Measurements from ENCODE around the gene CCDC59. TPM values are rescaled to one million over a fixed set of nuclear protein-coding genes. Genes with fewer than 3 reads are reported as not detected.

Gene CCDC59
- total and polyA plus RNA-seq, 8 donors = 12.0 to 29.2 (median 16.6) TPM

DNA sequence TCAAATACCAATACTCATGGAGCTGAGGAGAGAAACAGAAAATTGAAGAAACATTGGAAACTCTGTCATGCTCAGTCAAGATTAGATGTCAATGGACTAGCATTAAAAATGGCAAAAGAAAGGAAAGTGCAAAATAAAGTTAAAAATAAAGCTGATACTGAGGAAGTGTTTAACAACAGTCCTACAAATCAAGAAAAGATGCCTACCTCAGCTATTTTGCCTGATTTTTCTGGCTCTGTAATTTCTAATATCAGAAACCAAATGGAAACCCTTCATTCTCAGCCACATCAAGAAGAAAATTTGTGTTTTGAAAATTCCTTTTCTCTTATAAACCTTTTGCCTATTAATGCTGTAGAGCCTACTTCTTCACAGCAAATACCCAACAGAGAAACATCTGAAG is 40.7 kb upstream of the CCDC59 start:
- H3K27ac ChIP-seq = no peak overlapping the region
- H3K9me3 ChIP-seq = no peaks in the 10 kb centered on the region
- H3K4me3 ChIP-seq = no peak overlapping the region
- no peak for FAIRE-seq
- no peak for ATAC-seq
- H3K4me1 ChIP-seq = no peaks in the 10 kb centered on the region
- H3K36me3 ChIP-seq = no peaks in the 10 kb centered on the region
- no peaks in the 10 kb centered on the region for H3K27me3 ChIP-seq
- intact Hi-C loops (cut with DNase I) = no loop called here
- TF ChIP-seq, protein P1, sequence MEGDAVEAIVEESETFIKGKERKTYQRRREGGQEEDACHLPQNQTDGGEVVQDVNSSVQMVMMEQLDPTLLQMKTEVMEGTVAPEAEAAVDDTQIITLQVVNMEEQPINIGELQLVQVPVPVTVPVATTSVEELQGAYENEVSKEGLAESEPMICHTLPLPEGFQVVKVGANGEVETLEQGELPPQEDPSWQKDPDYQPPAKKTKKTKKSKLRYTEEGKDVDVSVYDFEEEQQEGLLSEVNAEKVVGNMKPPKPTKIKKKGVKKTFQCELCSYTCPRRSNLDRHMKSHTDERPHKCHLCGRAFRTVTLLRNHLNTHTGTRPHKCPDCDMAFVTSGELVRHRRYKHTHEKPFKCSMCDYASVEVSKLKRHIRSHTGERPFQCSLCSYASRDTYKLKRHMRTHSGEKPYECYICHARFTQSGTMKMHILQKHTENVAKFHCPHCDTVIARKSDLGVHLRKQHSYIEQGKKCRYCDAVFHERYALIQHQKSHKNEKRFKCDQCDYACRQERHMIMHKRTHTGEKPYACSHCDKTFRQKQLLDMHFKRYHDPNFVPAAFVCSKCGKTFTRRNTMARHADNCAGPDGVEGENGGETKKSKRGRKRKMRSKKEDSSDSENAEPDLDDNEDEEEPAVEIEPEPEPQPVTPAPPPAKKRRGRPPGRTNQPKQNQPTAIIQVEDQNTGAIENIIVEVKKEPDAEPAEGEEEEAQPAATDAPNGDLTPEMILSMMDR (IDR thresholded peaks at IDR 0.05) = no peak
- no peak for DNase-seq

DNA sequence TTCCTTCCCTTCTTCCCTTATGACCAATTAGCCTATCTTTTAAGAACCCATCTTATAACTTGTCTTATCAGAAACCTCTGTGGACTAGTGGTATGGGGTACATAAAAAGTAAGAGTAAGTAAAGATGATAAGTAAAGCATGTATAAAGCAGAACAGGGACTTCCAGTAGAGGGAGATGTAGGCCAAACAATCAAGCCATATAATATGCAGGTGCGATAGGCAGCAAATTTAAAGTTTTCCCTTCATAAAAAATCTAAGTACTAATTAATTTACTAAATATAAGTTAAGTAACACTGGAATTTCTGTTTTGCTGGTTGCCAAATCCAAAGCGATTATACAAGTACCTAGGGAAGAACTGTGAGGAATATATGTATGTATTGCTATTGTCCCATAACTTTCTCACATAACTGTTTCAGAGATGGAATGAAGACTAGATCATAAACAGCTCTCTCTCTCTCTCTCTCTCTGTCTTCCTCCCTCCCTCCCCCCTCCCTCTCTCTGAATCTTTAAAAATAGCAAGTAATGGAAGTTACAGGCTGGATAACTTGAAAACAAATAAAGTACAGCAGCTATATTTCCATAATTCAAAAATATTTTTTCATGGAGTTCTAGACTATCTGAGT is 25.9 kb upstream of the CCDC59 start:
- H3K4me1 ChIP-seq = no peaks in the 10 kb centered on the region
- H3K27me3 ChIP-seq = no peaks in the 10 kb centered on the region
- no peak overlapping the region for H3K27ac ChIP-seq
- intact Hi-C loops (cut with DNase I) = no loop called here
- TF ChIP-seq, protein P1 (IDR thresholded peaks at IDR 0.05) = peak in 2 of 4 donors; percentile 18 to 21
- no peaks in the 10 kb centered on the region for H3K36me3 ChIP-seq
- 37 to 45% methylated on average over 2 of the region's 2 CpGs for WGBS, 2 donors
- no peaks in the 10 kb centered on the region for H3K9me3 ChIP-seq
- FAIRE-seq = peak; percentile 29
- H3K4me3 ChIP-seq = no peak overlapping the region
- no peak for DNase-seq
- ATAC-seq = peak in 3 of 4 donors; percentile 38 to 69 (median 61)

DNA sequence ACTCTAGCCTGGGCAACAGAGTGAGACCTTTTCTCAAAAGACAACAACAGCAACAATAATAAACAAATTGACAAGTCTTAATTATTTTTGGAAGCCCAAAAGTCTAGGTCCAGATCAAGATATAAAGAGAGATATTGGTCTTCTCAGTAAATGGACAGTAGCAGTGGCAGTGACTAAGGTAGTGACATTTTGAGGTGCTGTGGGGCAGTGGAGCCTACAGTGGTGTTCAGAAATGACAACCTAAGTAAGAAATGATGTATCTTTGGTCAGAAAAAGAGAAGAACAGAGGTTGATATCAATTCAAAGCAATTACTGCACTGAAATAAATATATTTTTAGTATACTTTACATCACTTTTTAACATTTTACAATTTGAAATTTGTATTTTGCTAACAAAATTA is 20.8 kb upstream of the CCDC59 start:
- ATAC-seq (no peak), DNase-seq (no peak), FAIRE-seq (no peak)
- Histone ChIP-seq H3K4me1 (no peaks in the 10 kb centered on the region), H3K27ac (no peak overlapping the region), H3K9me3 (no peaks in the 10 kb centered on the region), H3K36me3 (peaks cover 0 to 3% (median 0%) of the 10 kb centered on the region in 3 donors), H3K4me3 (no peak overlapping the region), H3K27me3 (no peaks in the 10 kb centered on the region)
- intact Hi-C loops (cut with DNase I) = no loop called here
- TF ChIP-seq, protein P1 (IDR thresholded peaks at IDR 0.05) = no peak

DNA sequence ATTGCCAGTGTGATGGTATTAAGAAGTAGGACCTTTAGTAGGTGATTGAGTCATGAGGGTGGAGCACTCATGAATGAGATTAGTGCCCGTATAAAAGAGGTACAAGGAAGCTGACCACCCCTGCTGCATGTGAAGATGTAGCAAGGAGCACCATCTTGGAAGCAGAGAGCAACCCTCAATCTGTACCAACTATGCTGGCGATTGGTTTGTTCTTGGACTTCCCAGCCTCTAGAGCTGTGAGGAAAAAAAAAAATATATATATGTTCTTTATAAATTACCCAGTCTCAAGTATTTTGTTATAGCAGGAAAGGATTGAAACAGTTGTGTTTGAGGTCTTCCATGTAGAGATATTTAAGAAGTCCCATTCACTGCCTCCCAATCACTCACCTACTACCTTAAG is 17.0 kb upstream of the CCDC59 start:
- Histone ChIP-seq H3K4me3 (no peak overlapping the region), H3K9me3 (no peaks in the 10 kb centered on the region), H3K27me3 (no peaks in the 10 kb centered on the region), H3K36me3 (peaks cover 0 to 6% (median 0%) of the 10 kb centered on the region in 3 donors), H3K27ac (no peak overlapping the region), H3K4me1 (no peaks in the 10 kb centered on the region)
- TF ChIP-seq, protein P1 (IDR thresholded peaks at IDR 0.05) = no peak
- ATAC-seq (no peak), DNase-seq (no peak), FAIRE-seq (no peak)
- 89 to 94% methylated on average over 2 of the region's 2 CpGs for WGBS, 2 donors
- intact Hi-C loops (cut with DNase I) = no loop called here

DNA sequence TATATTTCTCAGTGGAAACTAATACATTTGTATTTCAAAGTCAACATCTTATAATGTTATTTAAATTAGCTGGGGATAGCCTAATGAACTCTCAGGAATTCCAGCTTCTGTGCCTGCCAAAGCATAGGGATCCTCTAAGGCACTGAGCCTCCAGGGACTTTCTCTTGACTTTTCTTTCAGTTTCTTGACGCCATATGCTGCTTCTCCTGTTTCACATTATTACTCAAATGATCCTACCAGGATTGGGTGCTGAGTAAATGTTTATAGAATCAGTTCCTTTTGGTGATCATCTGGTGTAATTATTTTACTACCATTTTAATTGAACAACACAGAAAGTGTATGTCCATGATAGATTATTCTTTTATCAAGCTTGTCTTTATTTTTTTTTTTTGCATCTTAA is 8.0 kb upstream of the CCDC59 start:
- intact Hi-C loops (cut with DNase I) = no loop called here
- Histone ChIP-seq H3K36me3 (no peaks in the 10 kb centered on the region), H3K27ac (no peak overlapping the region), H3K4me3 (no peak overlapping the region), H3K27me3 (no peaks in the 10 kb centered on the region), H3K4me1 (peaks cover 0 to 4% (median 0%) of the 10 kb centered on the region in 3 donors), H3K9me3 (no peaks in the 10 kb centered on the region)
- WGBS, 2 donors = 77 to 83% methylated on average over 1 of the region's 1 CpG
- ATAC-seq = no peak
- no peak for FAIRE-seq
- TF ChIP-seq, protein P1 (IDR thresholded peaks at IDR 0.05) = no peak
- no peak for DNase-seq
